Measurements from ENCODE around the gene PRR23E.

PRR23E gene

DNA sequence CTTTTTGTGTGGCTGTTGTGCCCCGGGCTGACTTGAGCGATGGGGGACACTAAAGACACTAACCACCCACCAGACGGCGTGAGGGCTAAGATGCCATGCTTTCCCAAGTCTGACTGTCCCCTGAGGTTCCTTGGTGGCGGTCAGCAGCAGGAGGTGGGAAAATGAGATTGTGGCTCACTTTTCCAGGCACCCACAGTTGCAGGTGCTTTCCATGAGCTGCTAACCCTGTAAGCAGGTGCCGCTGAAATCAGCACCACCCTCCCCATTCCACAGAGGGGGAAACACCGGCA, 17.7 kb downstream of the PRR23E start:
- no peak for DNase-seq

DNA sequence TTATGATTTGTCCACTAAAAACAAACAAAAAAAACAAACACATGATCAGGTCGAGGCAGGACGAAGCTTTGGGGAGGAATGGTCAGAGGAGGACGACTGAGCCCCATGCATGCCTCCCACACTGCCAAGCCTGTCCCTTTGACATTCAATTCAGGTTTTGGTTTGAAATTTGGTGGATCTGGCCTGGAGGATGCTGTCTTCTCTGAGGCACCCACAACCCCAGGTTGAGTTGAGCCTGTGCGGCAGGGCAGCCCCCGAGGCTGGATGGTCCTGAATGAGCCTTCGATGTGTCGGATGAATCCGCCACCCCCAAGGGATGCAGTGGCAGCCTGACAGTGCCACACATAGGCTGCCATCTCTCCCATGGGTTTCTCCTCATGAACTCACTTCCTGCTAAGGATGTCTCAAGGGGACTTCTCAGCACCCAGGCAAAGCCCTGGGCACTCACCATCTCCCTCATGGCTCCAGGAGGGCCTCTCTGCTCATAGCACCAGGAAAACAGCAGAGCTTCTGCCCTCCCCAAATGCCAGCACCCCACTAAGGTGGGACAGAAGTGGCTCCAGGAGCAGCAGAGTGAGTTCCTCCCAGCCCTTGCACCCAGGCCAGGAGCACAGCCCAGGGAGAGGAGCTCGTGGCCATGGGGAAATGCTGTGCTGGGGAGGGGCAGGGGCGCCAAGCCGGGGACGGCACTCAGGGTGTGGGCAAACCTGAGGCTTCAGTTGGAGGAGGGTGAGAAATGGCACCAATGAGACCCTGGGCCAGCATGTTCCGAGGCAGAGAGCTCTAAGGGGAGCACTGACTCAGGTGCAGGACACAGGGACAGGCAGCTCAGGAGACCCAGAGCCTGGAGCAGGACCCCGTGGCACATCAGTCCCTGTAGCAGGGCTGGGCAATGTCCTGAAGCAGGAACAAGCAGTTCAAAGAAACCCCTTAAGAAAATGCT, 18.5 kb downstream of the PRR23E start:
- DNase-seq: no peak

DNA sequence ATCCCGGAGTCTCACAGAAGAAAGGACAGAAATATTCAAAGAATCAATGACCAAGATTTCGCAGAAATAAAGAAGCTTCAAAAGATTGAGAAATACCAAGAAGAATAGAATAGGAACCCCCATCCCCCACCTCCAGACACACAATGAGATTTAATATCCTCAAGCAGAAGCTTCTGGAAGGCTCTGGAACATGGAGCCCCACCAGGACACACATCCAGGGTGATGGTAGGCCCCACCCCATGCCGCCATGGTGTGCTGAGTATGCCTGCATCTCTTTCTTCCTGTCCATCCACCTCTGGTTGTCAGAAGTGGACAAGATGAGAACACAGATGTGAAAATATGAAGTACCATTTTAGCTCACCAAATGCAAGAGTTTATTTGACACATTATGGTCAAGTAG, 19.3 kb downstream of the PRR23E start:
- DNase-seq: no peak

DNA sequence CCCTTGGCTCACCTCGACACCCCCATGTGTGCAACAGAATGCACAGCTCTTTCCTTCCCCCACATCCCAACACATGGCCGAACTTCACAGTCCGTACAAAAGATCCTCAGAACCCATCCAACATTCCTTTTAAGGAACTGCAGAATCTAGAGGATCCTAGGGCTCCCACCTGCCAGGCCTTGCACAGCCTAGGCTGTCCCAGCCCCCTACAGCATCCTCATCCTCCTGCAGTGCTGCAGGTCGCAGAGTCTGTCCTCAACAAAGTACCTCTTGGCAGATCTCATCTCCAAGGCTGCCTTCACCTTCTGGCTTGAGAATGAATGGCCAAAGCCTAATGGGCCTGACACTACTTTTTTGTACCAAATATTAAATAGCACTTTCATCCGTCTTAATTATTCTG, 19.8 kb downstream of the PRR23E start:
- no peak for DNase-seq

DNA sequence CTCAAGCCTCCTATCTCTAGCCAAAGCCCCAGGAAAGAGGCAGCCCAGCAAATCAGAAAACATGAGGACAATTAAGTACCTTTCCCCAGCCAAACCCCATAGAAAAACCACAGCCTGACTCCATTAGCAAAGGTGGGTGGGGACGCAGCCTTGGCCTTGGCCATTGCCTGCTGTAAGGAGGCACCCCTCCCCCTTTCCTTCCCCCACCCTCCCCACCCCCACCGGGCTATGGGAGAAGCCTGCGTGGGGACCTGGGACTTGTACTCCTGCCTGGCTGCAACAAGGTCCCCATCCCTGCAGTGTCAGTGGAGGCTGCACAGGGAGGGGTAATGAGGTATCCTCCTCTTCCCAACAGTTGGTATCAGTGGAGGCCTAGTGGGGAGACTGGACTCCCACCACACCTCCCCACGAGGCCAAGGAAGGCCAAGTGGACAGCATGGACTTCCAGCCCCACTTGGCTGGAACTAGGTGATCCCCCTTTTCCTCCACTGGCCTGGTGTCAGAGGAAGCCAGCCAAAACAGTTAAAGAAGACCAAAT, 20.5 kb downstream of the PRR23E start:
- no peak for DNase-seq

DNA sequence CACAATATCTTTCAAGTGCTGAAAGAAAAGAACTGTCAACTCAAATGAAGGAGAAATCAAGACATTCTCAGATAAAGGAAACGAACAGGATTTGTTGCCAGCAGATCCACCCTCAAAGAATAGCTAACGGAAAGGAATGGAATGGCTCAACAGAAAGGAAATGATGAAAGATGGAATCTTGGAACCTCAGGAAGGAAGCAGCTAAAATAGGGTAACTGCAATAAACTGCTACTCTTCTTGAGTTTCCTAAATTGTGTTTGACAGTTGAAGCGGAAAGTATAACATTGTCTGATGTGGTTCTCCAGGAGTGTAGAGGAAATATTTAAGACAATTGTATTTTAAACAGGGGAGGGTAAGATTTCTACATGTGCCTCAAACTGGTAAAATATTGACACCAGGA, 22.0 kb downstream of the PRR23E start:
- no peak for DNase-seq

DNA sequence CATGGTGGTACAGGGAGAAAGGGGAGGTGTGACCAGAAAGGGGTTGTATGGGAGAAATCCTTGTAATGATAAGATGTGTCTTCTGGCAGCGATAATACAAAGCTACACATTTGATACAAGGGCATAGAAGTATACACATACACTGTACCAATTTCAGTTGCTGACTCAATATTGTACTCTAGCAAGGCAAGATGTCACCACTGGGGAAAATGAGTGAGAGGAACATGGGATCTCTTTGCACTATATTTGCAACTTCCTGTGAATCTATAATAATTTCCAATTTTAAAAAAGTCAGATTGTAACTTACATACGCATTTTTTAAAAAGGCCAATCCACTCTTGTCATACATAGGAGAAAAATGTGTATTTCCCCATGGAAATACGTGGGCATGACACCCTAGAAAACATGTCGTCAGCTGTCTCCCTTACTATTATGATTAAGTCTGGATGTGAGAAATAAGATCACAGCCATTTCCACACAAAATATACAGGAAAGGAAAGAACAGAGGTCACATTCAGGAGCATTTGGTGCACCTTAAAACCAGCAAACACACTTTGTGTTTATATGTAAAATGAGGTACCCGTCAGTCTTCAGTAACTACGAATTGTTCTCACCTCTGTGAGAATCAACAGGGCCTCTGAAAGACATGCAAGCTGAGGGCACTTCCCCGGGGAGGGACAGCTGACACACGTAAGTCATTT, 22.9 kb downstream of the PRR23E start:
- DNase-seq: no peak

DNA sequence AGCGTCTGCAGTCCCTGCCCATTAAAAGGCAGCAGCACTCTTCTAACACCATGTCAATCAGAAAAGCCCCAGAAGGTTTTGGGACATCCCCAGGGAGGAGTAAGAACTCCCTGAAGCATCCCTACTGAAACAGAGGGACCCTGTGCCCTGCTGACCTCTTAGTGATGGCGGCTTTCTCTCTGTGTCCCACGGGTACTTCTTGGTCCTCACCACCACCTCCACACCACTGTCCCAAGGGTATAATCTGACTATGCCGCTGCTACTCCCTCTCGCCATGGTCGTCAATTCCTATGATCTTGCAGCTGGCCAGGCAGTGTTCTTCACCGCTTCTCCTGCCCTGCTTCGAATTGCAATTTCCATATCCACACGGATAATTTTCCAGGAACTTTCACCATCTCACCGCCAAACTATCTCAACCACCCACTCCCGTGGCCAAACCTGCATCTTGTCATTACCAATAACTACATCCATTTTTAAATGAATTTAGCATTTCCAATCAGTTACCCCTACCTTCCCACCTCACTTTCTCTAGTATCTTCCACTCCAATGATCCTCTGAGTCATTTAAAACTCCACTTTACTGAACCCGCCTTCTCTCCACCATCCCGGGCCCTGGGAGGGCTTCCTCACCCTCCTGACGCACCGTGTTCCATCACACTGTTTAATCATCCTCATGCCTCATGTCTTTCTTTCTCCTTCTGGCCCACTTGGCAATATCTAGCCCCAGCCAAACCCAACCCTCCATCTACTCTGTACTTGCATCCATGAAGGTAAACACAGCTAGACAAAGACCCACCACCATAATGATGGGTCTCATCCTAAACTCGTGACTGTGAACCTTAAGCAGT, 23.7 kb downstream of the PRR23E start:
- no peak for DNase-seq

DNA sequence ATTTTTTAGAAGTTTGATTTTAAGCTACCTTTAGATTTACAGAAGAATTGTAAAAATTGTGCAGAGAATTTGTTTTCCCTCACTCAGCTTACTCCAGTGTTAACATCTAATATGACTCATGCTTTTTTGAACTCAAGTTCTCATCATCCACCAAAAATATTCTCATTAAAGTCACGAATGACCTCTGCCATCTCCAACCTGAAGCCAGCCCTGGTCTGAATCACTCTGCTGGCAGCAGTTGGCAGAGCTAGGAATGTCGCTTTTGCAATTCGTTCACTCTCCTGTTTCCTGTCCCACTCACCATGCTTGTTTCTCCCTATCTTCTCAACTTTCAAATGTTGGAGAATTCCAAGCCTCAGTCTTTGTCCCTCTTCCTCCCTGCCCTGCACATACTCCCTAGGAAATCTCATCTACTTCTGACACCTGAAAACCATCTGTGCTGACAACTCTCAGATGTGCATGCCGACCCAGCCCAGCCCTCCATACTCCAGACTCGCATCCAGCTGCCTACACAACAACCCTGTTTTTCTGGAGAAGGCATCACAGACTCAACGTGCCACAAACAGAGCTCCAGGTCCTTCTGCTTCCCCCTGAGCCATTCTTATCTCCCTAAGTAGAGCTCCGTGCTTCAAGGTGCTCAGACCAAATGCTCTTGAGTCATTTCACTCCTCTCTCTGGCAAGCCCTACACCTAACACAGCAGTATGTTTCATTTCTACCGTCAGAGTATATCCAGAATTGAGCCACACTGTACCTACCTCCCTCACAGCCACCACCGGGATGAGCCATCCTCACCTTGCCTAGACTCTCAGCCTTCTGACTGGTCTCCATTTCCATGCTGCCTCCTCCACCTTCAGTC, 24.9 kb downstream of the PRR23E start:
- DNase-seq: no peak

DNA sequence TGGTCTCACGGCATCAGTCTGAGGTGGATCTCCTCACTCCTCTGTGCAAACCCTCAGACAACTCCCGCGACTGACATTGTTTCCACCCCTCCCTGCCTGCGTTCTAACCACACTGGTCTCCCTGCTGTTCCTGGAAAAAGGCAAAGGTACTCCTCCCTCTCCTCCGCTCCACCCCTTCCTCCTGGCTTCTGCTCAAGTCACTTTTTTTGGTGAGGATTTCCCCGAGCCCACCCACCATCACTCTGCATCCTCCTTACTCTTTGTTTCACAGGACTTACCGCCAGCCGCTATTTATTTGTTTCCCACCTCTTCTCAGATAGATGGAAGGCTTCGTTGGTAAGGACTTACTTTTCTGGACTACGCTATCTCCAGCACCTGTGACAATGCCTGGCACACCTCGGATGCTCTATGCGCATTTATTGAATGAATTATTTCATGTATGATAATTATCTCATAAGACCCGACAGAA, 25.6 kb downstream of the PRR23E start:
- DNase-seq: no peak

DNA sequence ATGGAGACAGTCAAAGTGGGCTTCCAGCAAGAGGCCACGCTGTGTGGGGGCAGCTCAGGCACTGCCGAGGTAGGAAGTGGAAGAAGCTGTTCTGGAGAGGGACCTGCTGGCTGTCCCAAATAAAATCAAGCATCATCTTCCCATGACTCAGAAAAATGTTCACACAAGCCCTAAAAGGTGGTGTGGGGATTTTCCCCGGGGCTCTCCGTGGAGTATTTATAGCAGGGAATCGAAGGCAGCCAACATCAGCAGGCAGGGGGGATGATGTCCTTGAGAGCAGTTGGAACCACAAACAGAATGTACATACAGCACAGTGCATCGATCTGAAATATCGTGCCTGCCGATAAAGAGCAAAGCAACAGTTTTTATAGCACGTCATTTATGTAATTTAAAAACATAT, 27.6 kb downstream of the PRR23E start:
- DNase-seq: no peak

DNA sequence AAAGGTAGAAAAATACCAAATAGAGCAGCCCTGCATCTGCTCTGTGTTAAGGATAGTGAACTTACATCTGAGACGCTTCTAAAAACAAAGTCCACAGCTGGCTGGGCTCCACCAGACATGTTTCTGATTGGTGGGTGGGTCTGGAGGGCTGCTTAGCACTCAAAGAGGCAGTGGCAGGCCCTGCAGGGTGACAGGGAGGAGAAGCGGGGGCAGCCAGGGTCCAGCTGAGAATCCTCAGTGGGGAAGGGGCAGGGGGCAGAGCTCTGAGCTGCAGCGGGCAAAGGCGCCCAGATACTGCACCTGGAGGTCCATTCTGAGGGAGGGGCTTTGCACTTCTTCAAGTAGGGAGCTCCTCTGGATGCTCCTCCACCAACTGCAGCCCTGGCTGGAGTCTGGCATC, 28.1 kb downstream of the PRR23E start:
- DNase-seq: no peak

DNA sequence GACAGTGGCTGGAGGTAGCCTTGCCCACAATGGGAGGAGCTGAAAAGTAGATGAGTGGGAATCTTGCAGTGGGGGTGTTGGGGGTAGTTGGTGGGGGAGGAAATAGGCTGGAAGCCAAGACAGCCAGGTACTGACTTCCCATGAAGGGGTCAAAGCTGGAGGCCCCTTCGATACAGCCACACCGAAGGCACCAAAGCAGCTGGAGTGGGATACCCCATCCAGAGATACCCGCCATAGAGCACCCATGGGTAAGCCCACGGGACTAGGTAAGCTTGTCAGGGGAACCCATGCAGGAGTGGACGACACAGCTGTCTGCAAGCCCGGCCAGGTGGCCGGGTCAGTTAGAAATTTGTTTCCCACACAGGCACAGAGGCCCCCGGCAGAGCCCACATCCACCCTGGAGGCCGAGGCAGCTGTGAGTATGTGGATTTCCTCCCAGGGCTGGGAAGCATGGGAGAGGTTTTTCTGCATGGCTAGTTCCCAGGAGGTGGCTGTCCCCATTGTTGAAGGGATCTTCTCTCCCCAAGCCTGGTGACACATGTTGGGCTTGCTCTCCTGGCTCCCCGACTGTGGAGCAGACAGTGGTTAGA, 28.6 kb downstream of the PRR23E start:
- no peak for DNase-seq

DNA sequence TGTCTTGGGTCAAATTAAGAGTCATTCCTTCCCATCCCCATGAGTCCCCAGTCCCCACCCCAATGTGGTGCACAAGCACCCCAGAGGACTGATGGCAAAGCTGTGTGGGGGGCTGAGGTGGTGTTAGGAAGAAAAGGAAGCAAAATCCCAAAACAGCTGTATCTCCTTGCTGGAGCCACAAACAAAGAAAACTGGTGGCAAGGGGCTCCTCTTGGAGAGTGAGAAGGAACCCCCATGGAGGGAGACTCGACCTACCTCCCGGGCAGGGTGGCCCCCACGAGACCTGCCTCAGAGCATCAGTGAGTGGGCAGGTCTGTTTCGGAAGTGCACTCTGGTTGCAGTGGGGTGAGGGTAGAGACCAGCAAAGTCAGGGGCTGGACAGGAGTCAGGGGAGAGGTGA, 29.2 kb downstream of the PRR23E start:
- DNase-seq: no peak

DNA sequence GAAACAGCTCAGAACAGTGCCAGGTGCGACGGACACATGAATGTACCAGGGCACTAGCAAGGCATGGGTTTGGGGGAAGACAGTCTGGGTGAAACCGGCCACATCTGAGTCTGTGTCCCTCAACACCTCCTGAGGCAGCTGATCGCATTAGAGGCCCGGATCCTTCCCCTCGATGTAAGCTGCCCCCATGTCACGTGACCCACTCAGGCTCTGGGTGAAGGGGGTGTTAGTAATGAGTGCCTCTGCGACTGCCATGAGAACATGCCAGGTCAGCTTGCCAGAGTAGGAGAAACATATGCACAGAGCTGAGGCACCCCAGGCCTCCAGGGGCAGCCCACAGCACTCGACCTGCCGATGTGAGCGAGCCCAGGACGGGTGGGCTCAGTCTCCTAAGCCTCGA, 29.7 kb downstream of the PRR23E start:
- no peak for DNase-seq

DNA sequence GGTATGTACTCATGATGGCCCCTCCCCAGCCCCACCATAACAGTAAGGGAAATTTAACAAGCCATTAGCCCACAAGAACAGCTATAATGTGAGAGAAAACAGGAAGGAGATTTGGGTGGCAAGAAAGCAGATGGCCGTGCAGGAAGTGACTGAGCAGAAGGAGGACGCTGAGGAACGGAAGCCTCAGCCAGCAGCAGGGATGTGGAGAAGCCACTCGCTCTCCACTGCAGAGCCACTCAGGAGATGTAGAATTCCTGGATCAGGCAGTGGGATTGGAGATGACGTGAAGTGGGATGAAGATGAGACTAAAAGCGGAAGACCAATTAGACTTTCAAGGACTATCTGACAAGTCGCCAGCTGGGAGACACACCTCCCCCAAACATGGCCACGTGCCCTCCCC, 31.2 kb downstream of the PRR23E start:
- peak; percentile 31 to 36 for DNase-seq

DNA sequence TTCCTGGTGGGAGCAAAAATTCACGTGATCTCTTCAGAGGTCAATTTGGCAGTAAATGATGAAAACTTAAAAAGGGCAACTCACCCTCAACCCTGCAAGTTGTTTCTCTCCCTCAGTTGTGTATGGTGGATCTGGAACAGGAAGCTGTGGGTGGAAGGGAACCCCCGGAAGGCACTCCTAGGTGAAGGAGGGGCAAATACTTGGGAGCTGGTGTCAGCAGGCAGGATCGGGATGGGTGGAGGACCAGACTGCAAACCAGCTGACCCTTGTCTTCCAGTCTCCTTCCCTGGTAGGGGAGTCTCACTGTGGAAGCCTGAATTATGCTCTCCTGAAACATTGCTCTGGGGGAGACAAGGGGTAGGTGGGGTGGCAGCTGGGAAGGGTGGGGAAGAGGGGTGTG, 33.5 kb downstream of the PRR23E start:
- no peak for DNase-seq

DNA sequence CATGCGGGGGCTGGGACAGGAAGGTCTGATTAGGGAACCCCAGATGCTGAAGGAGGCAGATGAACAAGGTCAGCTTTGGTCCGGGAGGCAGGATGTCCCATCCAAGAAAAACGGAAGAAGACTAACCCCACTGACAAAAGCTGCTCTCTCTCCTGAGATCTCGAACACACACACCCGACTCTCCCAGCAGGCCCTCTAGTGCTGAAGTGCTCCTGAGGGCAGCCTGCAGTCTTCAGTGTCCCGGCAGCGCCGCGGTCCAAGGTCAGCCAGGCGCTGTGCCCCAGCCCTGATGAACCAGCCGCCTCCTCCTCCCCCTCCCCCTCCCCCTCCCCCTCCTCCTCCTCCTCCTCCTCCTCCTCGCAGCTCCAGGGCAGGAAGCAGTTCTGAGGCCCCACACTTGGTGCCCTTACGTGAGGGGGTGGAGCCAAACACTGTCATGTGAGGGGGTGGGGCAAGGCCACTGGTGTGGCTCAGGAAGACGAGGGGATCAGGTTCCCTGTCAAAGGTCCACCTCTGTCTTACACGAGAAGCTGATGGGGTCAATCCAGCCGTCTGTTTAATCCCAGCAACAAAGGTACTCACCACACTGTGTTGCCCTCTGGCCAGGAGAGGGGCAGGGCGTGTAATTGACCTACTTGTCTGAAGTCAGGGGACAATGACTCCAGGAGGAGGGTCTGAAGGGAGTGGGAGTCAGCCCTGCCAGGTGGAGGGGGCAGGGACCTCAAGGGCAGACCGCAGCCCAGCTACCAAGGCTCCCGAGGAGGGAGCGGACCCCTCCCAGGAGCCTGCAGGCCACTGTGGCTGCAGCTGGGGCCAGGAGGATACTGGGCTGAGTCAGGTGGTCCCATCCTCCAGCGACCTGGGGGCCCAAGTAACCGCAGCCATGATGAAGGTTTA, 34.3 kb downstream of the PRR23E start:
- peak in 1 of 2 donors; percentile 41 for DNase-seq

DNA sequence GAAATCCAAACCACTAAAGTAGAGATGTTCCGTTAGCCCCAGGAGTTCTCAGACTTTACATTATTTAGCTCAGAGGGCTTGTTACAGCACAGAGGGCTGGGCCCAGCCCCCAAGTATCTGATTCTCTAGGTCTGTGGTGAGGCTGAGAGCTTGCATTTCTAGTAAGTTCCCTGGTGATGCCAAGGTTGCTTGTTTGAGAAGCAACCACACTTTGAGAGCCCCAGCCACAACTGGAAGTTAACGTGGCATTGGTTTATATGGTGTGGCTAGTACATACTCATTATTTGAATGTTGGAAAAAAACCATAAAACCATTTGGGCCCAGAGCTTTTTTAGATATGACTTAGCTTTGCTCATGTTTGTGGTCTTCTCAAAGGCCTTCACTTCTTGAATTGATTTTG, 35.9 kb downstream of the PRR23E start:
- no peak for DNase-seq

DNA sequence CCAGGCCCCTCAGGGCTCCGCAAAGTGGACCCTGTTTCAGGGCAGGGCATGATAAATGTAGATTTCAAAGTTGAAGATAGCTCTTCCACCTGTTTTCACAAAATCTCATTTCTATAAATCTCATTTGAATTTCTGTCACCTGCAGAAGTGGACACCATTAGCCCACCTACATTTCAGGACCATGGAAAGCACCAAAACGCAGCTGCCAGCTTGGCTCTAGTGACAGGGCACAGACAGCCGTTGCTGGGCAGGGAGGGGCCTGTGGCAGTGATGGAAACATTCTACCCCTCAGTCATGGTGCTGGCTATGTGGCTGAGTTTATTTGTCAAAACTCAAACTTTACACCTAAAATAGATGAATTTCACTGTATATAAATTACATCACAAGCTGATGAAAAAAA, 40.4 kb downstream of the PRR23E start:
- no peak for DNase-seq

DNA sequence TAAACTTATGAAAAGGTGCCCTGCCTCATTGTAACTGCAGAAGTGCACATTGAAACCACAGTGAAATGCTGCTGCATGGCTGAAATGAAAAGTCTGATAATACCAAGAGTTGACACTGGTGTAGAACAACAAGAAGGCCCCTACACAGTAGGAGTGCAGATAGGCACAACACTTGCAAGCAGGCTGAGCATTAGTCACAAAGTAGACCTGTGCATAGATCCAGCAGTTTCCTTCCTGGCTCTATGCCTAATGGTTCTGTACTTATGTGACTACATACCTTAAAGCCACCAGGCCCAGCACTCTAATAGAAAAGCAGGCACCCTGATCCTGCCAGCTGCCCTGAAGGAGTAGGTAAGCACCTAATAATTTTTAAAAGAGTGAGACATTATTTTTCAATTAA, 41.8 kb downstream of the PRR23E start:
- no peak for DNase-seq
